ENCODE data around the gene SYNGR1. TPM values are rescaled to one million over a fixed set of nuclear protein-coding genes. Genes with fewer than 3 reads are reported as not detected.

Gene SYNGR1
- polyA plus RNA-seq, 3 donors = 18.0 to 54.9 (median 39.6) TPM

GRCh38 chr22:39348909-39349505 lies 784 bp upstream of the SYNGR1 start:
- Histone ChIP-seq H3K9ac (ENCODE audit: insufficient read depth, low read length, poor library complexity, severe bottlenecking) (peak overlapping the region; percentile 67), H3K4me2 (replicated peaks; ENCODE audit: extremely low read depth, low read length, poor library complexity, severe bottlenecking) (peak overlapping the region; percentile 97), H4K20me1 (ENCODE audit: insufficient read depth, low read length) (no peaks in the 10 kb centered on the region), H3K36me3 (replicated peaks in 1 of 2; ENCODE audit: control insufficient read depth in 1 of 2, insufficient read depth in 2 of 2, low read length in 2 of 2) (no peaks in the 10 kb centered on the region), H3K27me3 (ENCODE audit: control insufficient read depth in 2 of 2, insufficient read depth in 2 of 2, low read length in 2 of 2) (no peaks in the 10 kb centered on the region), H3K9me3 (replicated peaks in 1 of 2; ENCODE audit: control insufficient read depth in 1 of 2, insufficient read depth in 1 of 2, low read length in 2 of 2) (no peaks in the 10 kb centered on the region), H3K79me2 (ENCODE audit: insufficient read depth, low read length) (peaks cover 32% of the 10 kb centered on the region), H3K27ac (ENCODE audit: low read depth in 1 of 2, low read length in 2 of 2) (peak overlapping the region; percentile 25 to 82), H2AFZ (ENCODE audit: insufficient read depth, low read depth, low read length, poor library complexity, severe bottlenecking) (peak overlapping the region; percentile 89), H3K4me3 (replicated peaks in 1 of 3; ENCODE audit: low read depth in 2 of 3, low read length in 3 of 3) (peak overlapping the region; percentile 54 to 97 (median 95)), H3K4me1 (ENCODE audit: control insufficient read depth in 1 of 2, insufficient read depth in 2 of 2, low read length in 2 of 2) (peaks cover 26 to 28% of the 10 kb centered on the region in 2 donors)
- peak; percentile 50 to 70 (median 50) for DNase-seq
- H3K4me1 Mint-ChIP-seq = peaks cover 37% of the 10 kb centered on the region
- peak overlapping the region; percentile 93 to 95 for H3K4me3 Mint-ChIP-seq
- intact Hi-C loops (cut with micrococcal nuclease) = no loop called here
- TF ChIP-seq CTCF (IDR thresholded peaks at IDR 0.05) = no peak
- H3K27ac Mint-ChIP-seq = peak overlapping the region; percentile 77 to 93 (median 87)
- WGBS (ENCODE audit: insufficient coverage) = 0% methylated on average over 9 of the region's 11 CpGs
- H3K36me3 Mint-ChIP-seq = peaks cover 0 to 3% of the 10 kb centered on the region in 2 donors
- peaks cover 0 to 2% (median 0%) of the 10 kb centered on the region in 7 donors for H3K9me3 Mint-ChIP-seq
- H3K27me3 Mint-ChIP-seq (ENCODE audit: low read depth in 3 of 3) = peaks cover 0 to 5% (median 2%) of the 10 kb centered on the region in 3 donors

DNA sequence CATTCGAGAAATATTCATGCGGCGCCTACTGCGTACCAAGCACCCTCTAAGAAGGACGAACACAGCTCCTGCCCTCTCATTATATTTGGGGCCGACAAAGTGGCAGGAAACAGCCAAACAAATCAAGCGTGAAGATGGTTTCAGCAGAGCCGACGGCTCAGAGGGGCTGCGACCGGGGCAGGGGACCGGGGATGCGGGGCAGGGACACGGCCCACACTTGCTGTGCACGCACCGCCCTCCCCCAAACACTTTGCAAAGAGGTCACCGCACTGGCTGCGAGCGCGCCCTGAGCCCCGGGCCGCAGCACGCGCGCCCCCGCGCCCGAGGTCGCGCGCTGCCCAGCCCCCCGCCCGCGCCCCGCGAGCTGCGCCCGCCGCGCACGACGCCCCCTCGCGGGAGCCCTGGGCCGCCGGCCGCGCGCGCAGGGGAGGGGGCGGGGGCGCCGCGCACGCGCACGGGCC lies 255 bp upstream of the SYNGR1 start:
- Histone ChIP-seq H3K4me3 (replicated peaks in 1 of 3; ENCODE audit: low read depth in 2 of 3, low read length in 3 of 3) (peak overlapping the region; percentile 54 to 97 (median 95)), H3K9ac (ENCODE audit: insufficient read depth, low read length, poor library complexity, severe bottlenecking) (peak overlapping the region; percentile 67), H3K27me3 (ENCODE audit: control insufficient read depth in 2 of 2, insufficient read depth in 2 of 2, low read length in 2 of 2) (no peaks in the 10 kb centered on the region), H3K36me3 (replicated peaks in 1 of 2; ENCODE audit: control insufficient read depth in 1 of 2, insufficient read depth in 2 of 2, low read length in 2 of 2) (no peaks in the 10 kb centered on the region), H3K4me1 (ENCODE audit: control insufficient read depth in 1 of 2, insufficient read depth in 2 of 2, low read length in 2 of 2) (peaks cover 26 to 28% of the 10 kb centered on the region in 2 donors), H3K27ac (ENCODE audit: low read depth in 1 of 2, low read length in 2 of 2) (peak overlapping the region; percentile 25 to 82), H3K79me2 (ENCODE audit: insufficient read depth, low read length) (peaks cover 37% of the 10 kb centered on the region), H2AFZ (ENCODE audit: insufficient read depth, low read depth, low read length, poor library complexity, severe bottlenecking) (peak overlapping the region; percentile 89), H3K4me2 (replicated peaks; ENCODE audit: extremely low read depth, low read length, poor library complexity, severe bottlenecking) (peak overlapping the region; percentile 97), H3K9me3 (replicated peaks in 1 of 2; ENCODE audit: control insufficient read depth in 1 of 2, insufficient read depth in 1 of 2, low read length in 2 of 2) (no peaks in the 10 kb centered on the region), H4K20me1 (ENCODE audit: insufficient read depth, low read length) (no peaks in the 10 kb centered on the region)
- Mint-ChIP-seq H3K36me3 (peaks cover 0 to 3% of the 10 kb centered on the region in 2 donors), H3K4me3 (peak overlapping the region; percentile 93 to 95), H3K27ac (peak overlapping the region; percentile 77 to 93 (median 87)), H3K4me1 (peaks cover 36% of the 10 kb centered on the region), H3K9me3 (peaks cover 0 to 2% (median 0%) of the 10 kb centered on the region in 7 donors), H3K27me3 (ENCODE audit: low read depth in 3 of 3) (peaks cover 0 to 5% (median 4%) of the 10 kb centered on the region in 3 donors)
- no peak for TF ChIP-seq CTCF (IDR thresholded peaks at IDR 0.05)
- under 1% methylated on average over 54 of the region's 57 CpGs for WGBS (ENCODE audit: insufficient coverage)
- peak in 2 of 3 donors; percentile 17 to 41 for DNase-seq
- intact Hi-C loops (cut with micrococcal nuclease) = no loop called here

Measured in CD14-positive monocyte (primary cell).